ENCODE data around the gene RMI1. TPM values are rescaled to one million over a fixed set of nuclear protein-coding genes. Genes with fewer than 3 reads are reported as not detected.
"Not testable (repeated sequence)": the region's sequence is repeated elsewhere in the genome, so short reads cannot be mapped to it uniquely, and the experiment has no call there.

The RMI1 gene
- total RNA-seq, 1 donor from 2014 or later: 3.1 TPM

DNA sequence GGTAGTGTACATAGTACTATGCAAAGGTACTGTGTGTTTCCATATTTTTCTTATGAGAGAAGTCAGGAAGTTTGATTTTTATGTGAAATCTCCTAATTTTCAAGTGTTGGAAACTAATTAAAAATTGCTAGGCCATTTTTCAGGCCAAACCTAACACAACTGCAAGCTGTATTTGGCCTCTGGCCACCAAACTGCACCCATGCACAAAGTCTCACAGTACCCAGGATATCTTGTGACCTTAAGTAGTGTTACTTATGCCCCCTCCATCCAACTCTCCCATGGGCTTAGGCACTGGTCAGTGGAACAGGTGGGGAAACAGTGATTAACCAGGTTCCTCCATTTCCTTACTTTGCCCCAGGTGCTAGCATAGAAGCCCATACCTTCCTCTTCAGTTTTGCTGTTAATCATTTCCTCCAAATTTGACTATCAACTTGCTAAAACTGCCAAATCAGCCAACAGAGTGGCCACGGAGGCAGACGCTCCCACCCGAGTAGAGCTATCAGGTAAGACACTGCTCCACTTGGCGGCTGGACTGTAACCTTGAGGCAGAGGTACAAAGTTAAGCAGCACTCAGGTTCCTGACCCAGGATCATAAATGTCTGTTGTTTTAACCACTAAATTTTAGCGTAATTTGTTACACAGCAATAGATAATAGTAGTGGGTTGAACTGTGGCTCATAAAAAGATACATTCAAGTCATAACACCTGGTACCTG is 39.9 kb upstream of the RMI1 start:
- peaks cover 0 to 11% (median 2%) of the 10 kb centered on the region in 3 donors for H3K4me1 ChIP-seq (ENCODE audit: control insufficient read depth in 3 of 3, insufficient read depth in 3 of 3, low read length in 3 of 3)
- no peak overlapping the region for H3K27ac ChIP-seq (ENCODE audit: low read depth, low read length)
- no peaks in the 10 kb centered on the region for H3K9me3 ChIP-seq (ENCODE audit: control insufficient read depth in 3 of 3, low read length in 3 of 3)
- no peaks in the 10 kb centered on the region for H3K27me3 ChIP-seq (ENCODE audit: control insufficient read depth in 3 of 3, insufficient read depth in 3 of 3, low read length in 3 of 3)
- no peak overlapping the region for H3K4me3 ChIP-seq (ENCODE audit: low read length in 3 of 3)
- peak overlapping the region in 1 of 3 donors; percentile 20 for H3K9ac ChIP-seq (ENCODE audit: low read depth in 1 of 3, low read length in 3 of 3)
- peaks cover 3 to 30% (median 28%) of the 10 kb centered on the region in 3 donors for H3K36me3 ChIP-seq (ENCODE audit: control insufficient read depth in 3 of 3, insufficient read depth in 3 of 3, low read length in 3 of 3)

DNA sequence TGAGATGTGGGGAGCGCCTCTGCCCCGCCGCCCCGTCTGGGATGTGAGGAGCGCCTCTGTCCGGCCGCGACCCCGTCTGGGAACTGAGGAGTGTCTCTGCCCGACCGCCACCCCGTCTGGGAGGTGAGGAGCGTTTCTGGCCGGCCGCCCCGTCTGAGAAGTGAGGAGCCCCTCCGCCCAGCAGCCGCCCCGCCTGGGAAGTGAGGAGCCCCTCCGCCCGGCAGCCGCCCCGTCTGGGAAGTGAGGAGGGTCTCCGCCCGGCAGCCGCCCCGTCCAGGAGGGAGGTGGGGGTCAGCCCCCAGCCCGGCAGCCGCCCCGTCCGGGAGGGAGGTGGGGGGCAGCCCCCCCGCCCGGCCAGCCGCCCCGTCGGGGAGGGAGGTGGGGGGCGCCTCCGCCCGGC is 32.5 kb upstream of the RMI1 start:
- not testable (repeated sequence) for H3K4me3 ChIP-seq (ENCODE audit: low read length in 3 of 3); H3K9me3 ChIP-seq (ENCODE audit: control insufficient read depth in 3 of 3, low read length in 3 of 3); H3K4me1 ChIP-seq (ENCODE audit: control insufficient read depth in 3 of 3, insufficient read depth in 3 of 3, low read length in 3 of 3); H3K27ac ChIP-seq (ENCODE audit: low read depth, low read length); H3K9ac ChIP-seq (ENCODE audit: low read depth in 1 of 3, low read length in 3 of 3); H3K27me3 ChIP-seq (ENCODE audit: control insufficient read depth in 3 of 3, insufficient read depth in 3 of 3, low read length in 3 of 3)
- peaks cover 3 to 15% (median 10%) of the 10 kb centered on the region in 3 donors for H3K36me3 ChIP-seq (ENCODE audit: control insufficient read depth in 3 of 3, insufficient read depth in 3 of 3, low read length in 3 of 3)

DNA sequence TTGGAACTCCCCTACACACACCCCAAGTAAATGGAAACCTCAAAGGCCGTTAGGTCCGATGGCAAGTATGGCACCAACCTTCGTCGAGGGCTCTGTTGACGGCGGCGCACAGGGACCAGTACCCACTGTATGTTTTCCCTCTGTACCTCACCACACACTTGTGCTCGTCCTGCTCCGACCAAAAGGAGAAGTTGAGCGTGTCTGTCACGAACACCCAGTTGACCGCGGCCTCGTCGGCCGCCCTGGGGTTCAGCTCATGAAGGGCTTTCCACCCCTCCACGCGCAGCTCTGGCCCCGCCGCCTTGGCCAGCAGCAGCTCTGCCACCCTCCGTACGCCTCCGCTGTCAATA is 24.5 kb upstream of the RMI1 start:
- Histone ChIP-seq H3K4me3 (ENCODE audit: low read length in 3 of 3) (peak overlapping the region; percentile 90 to 95 (median 93)), H3K36me3 (ENCODE audit: control insufficient read depth in 3 of 3, insufficient read depth in 3 of 3, low read length in 3 of 3) (peaks cover 0 to 4% (median 4%) of the 10 kb centered on the region in 3 donors), H3K9me3 (ENCODE audit: control insufficient read depth in 3 of 3, low read length in 3 of 3) (no peaks in the 10 kb centered on the region), H3K27me3 (ENCODE audit: control insufficient read depth in 3 of 3, insufficient read depth in 3 of 3, low read length in 3 of 3) (no peaks in the 10 kb centered on the region), H3K27ac (ENCODE audit: low read depth, low read length) (peak overlapping the region; percentile 83), H3K4me1 (ENCODE audit: control insufficient read depth in 3 of 3, insufficient read depth in 3 of 3, low read length in 3 of 3) (peaks cover 3 to 19% (median 15%) of the 10 kb centered on the region in 3 donors), H3K9ac (ENCODE audit: low read depth in 1 of 3, low read length in 3 of 3) (peak overlapping the region; percentile 92 to 96 (median 93))

DNA sequence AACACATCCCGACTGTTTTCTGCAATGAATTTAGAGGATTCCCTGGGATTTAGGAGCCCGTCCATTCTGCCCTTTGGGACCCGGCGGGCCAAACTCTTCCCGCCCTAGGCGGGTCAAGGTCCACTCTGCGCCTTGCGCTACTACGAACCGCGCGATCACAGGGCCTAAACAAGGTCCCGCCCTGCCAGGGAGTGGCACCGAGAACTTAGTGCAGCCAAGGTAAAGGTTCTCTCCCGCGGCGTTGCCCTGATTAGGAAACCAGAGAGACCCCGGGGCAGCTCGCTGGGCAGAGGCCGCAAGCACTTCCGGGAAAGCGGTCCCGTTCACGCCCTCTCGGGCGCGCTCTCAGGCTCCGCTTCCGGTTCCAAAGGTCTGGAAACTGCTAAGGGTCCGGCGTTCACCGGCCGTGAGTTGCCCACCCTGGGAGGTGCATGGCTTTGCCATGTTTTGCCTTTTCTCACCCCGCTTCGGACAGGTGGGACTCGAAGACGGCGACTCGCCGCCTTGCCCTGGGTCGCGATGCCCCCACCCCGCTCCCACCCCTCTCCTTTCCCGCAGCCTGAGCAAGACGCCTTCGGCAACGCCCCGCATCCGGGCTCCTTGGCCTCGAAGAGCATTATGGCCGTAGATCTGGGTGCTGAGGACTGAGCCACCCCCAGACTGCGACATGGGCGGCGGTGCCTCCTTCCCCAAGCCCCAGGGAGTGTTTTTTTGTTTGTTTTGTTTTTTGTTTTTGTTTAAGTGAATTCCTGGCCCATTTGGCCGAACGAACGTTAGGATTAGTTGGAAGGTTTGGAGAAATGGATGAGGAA is 24.0 kb upstream of the RMI1 start:
- Histone ChIP-seq H3K9ac (ENCODE audit: low read depth in 1 of 3, low read length in 3 of 3) (peak overlapping the region; percentile 92 to 96 (median 93)), H3K36me3 (ENCODE audit: control insufficient read depth in 3 of 3, insufficient read depth in 3 of 3, low read length in 3 of 3) (peaks cover 0 to 4% (median 4%) of the 10 kb centered on the region in 3 donors), H3K4me1 (ENCODE audit: control insufficient read depth in 3 of 3, insufficient read depth in 3 of 3, low read length in 3 of 3) (peaks cover 3 to 19% (median 15%) of the 10 kb centered on the region in 3 donors), H3K27me3 (ENCODE audit: control insufficient read depth in 3 of 3, insufficient read depth in 3 of 3, low read length in 3 of 3) (no peaks in the 10 kb centered on the region), H3K27ac (ENCODE audit: low read depth, low read length) (peak overlapping the region; percentile 83), H3K9me3 (ENCODE audit: control insufficient read depth in 3 of 3, low read length in 3 of 3) (no peaks in the 10 kb centered on the region), H3K4me3 (ENCODE audit: low read length in 3 of 3) (peak overlapping the region; percentile 90 to 95 (median 93))

DNA sequence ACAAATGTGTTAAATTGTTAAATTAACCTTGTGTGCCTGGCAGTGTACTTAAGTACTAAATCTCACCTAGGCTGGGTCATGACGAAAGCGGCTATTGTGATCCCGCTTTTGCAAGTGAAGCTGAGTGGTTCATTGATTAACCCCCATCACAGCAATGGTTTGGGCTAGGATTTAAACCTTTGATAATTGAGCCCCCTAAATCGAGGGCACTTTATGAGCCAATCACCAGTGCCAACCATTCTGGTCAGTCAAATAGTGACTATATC is 23.4 kb upstream of the RMI1 start:
- no peaks in the 10 kb centered on the region for H3K27me3 ChIP-seq (ENCODE audit: control insufficient read depth in 3 of 3, insufficient read depth in 3 of 3, low read length in 3 of 3)
- peaks cover 3 to 19% (median 15%) of the 10 kb centered on the region in 3 donors for H3K4me1 ChIP-seq (ENCODE audit: control insufficient read depth in 3 of 3, insufficient read depth in 3 of 3, low read length in 3 of 3)
- H3K27ac ChIP-seq (ENCODE audit: low read depth, low read length): peak overlapping the region; percentile 83
- H3K9me3 ChIP-seq (ENCODE audit: control insufficient read depth in 3 of 3, low read length in 3 of 3): no peaks in the 10 kb centered on the region
- H3K9ac ChIP-seq (ENCODE audit: low read depth in 1 of 3, low read length in 3 of 3): peak overlapping the region; percentile 92 to 96 (median 93)
- H3K36me3 ChIP-seq (ENCODE audit: control insufficient read depth in 3 of 3, insufficient read depth in 3 of 3, low read length in 3 of 3): peaks cover 0 to under 1% (median 0%) of the 10 kb centered on the region in 3 donors
- H3K4me3 ChIP-seq (ENCODE audit: low read length in 3 of 3): peak overlapping the region; percentile 90 to 95 (median 93)

DNA sequence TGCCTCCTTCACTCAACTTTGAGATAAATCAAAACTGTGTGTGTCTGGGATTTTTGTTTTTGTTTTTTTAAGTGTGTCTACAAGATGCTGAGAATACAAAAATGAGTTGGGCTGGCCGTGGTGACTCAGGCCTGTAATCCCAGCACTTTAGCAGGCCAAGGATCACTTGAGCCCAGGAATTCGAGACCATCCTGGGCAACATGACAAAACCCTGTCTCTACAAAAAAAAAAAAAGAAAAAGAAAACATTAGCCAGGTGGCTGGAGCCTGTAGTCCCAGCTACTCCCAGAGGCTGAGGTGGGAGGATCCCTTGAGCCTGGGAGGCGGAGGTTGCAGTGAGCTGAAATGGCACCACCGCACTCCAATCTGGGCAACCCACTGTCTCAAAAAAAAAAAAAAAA is 21.5 kb upstream of the RMI1 start:
- H3K4me3 ChIP-seq (ENCODE audit: low read length in 3 of 3): no peak overlapping the region
- no peaks in the 10 kb centered on the region for H3K36me3 ChIP-seq (ENCODE audit: control insufficient read depth in 3 of 3, insufficient read depth in 3 of 3, low read length in 3 of 3)
- no peaks in the 10 kb centered on the region for H3K9me3 ChIP-seq (ENCODE audit: control insufficient read depth in 3 of 3, low read length in 3 of 3)
- no peaks in the 10 kb centered on the region for H3K27me3 ChIP-seq (ENCODE audit: control insufficient read depth in 3 of 3, insufficient read depth in 3 of 3, low read length in 3 of 3)
- H3K9ac ChIP-seq (ENCODE audit: low read depth in 1 of 3, low read length in 3 of 3): no peak overlapping the region
- H3K27ac ChIP-seq (ENCODE audit: low read depth, low read length): no peak overlapping the region
- H3K4me1 ChIP-seq (ENCODE audit: control insufficient read depth in 3 of 3, insufficient read depth in 3 of 3, low read length in 3 of 3): peaks cover 3 to 19% (median 15%) of the 10 kb centered on the region in 3 donors

DNA sequence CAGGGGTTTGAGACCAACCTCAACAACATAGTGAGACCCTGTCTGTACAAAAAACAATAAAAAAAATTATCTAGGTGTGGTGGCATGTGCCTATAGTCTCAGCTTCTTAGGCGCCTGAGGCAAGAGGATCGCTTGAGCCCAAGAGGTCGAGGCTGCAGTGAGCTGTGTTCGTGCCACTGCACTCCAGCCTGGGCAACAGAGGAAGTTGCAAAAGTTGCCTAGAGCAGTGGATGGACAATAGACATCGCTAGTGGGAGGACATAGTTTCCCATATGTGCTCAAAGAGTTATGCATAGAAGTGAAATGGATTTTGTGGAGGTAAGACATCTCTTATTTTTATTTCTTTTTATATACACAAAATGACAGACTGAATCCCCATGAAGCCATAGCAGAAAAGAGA is 19.6 kb upstream of the RMI1 start:
- Histone ChIP-seq H3K36me3 (ENCODE audit: control insufficient read depth in 3 of 3, insufficient read depth in 3 of 3, low read length in 3 of 3) (no peaks in the 10 kb centered on the region), H3K9ac (ENCODE audit: low read depth in 1 of 3, low read length in 3 of 3) (no peak overlapping the region), H3K27me3 (ENCODE audit: control insufficient read depth in 3 of 3, insufficient read depth in 3 of 3, low read length in 3 of 3) (no peaks in the 10 kb centered on the region), H3K4me1 (ENCODE audit: control insufficient read depth in 3 of 3, insufficient read depth in 3 of 3, low read length in 3 of 3) (peaks cover 3 to 13% (median 7%) of the 10 kb centered on the region in 3 donors), H3K9me3 (ENCODE audit: control insufficient read depth in 3 of 3, low read length in 3 of 3) (no peaks in the 10 kb centered on the region), H3K27ac (ENCODE audit: low read depth, low read length) (no peak overlapping the region), H3K4me3 (ENCODE audit: low read length in 3 of 3) (no peak overlapping the region)

DNA sequence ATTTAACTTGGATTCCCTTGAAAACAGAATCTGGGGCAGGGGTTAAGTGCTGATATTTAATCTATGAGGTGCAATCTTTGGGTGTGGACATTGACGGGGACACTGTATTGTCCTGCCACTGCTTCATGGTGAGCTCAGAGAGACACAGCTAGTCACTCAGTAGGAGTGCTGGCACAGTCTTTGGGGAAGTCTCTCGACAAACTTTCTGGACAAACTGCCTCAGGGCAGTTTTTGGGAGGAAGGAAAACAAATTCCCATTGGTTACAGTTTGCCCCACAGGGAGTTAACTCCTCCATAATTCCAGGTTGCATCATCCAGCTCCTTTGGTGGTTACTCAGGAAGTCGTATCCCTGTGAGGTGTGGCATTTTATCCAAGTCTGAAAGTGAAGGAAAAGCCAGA is 18.4 kb upstream of the RMI1 start:
- H3K27ac ChIP-seq (ENCODE audit: low read depth, low read length): no peak overlapping the region
- H3K4me1 ChIP-seq (ENCODE audit: control insufficient read depth in 3 of 3, insufficient read depth in 3 of 3, low read length in 3 of 3): peaks cover under 1 to 2% (median 2%) of the 10 kb centered on the region in 3 donors
- no peaks in the 10 kb centered on the region for H3K27me3 ChIP-seq (ENCODE audit: control insufficient read depth in 3 of 3, insufficient read depth in 3 of 3, low read length in 3 of 3)
- no peaks in the 10 kb centered on the region for H3K9me3 ChIP-seq (ENCODE audit: control insufficient read depth in 3 of 3, low read length in 3 of 3)
- H3K4me3 ChIP-seq (ENCODE audit: low read length in 3 of 3): no peak overlapping the region
- no peak overlapping the region for H3K9ac ChIP-seq (ENCODE audit: low read depth in 1 of 3, low read length in 3 of 3)
- peaks cover 0 to 7% (median 0%) of the 10 kb centered on the region in 3 donors for H3K36me3 ChIP-seq (ENCODE audit: control insufficient read depth in 3 of 3, insufficient read depth in 3 of 3, low read length in 3 of 3)

DNA sequence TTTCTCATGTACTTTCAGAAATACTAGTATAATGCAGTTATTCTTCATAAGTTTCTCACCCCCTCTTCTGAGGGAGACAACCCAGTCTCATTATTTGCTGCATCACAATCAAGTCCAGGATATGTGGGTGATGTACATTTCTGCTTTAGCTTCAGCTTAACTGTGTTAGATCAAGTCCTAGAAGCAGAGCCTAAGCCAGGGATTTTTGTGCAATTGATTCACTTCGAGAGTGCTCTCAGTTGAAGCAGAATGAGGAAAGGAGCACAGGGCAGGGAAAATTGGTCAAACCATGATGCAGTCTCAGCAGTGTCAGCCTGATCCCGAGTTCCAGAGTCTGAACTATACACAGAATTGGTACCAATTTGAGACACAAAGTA is 15.6 kb upstream of the RMI1 start:
- Histone ChIP-seq H3K4me1 (ENCODE audit: control insufficient read depth in 3 of 3, insufficient read depth in 3 of 3, low read length in 3 of 3) (no peaks in the 10 kb centered on the region), H3K9me3 (ENCODE audit: control insufficient read depth in 3 of 3, low read length in 3 of 3) (no peaks in the 10 kb centered on the region), H3K9ac (ENCODE audit: low read depth in 1 of 3, low read length in 3 of 3) (no peak overlapping the region), H3K4me3 (ENCODE audit: low read length in 3 of 3) (no peak overlapping the region), H3K36me3 (ENCODE audit: control insufficient read depth in 3 of 3, insufficient read depth in 3 of 3, low read length in 3 of 3) (peaks cover 7 to 18% (median 18%) of the 10 kb centered on the region in 3 donors), H3K27ac (ENCODE audit: low read depth, low read length) (no peak overlapping the region), H3K27me3 (ENCODE audit: control insufficient read depth in 3 of 3, insufficient read depth in 3 of 3, low read length in 3 of 3) (no peaks in the 10 kb centered on the region)
